ENCODE measurements around the gene RRAS2. TPM values are rescaled to one million over a fixed set of nuclear protein-coding genes. Genes with fewer than 3 reads are reported as not detected.

The RRAS2 gene
- total and polyA plus RNA-seq, 9 of the 15 experiments (the other 6 are each of a cell fraction or from before 2014, with no cell fraction given), result 9.4 to 47.5 (median 37.6) TPM

DNA sequence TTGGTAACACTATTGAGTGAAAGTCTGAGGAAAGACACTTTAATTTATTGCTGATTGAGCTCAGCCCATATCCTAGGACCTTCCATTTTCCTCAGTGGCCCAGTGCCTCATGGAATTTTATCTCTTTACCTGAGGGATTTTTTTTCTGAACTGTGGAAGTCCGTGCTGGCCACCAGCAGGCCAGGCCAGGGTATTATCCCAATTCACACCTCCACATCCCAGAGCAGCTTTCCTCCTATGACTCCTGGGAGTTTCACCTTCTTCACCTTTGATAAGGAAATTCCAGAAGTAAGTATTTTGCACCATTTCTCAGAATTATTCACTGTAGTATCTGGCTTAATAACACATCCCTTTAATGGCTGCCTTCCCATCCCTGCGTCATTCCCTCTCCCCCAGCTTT, 13.0 kb upstream of the RRAS2 start:
- no peak for TF ChIP-seq PATZ1 (CRISPR knock-in tag; IDR thresholded peaks at IDR 0.05; ENCODE audit: borderline replicate concordance)
- no peak for TF ChIP-seq MIER1 (IDR thresholded peaks at IDR 0.05; ENCODE audit: low read depth)
- TF ChIP-seq ELF1 (tag; IDR thresholded peaks at IDR 0.05), result no peak
- TF ChIP-seq TRIM25 (IDR thresholded peaks at IDR 0.05; ENCODE audit: borderline replicate concordance), result no peak
- no peak for TF ChIP-seq POLR2H (tag; IDR thresholded peaks at IDR 0.05; ENCODE audit: low read depth)
- TF ChIP-seq NEUROD1 (IDR thresholded peaks at IDR 0.05; ENCODE audit: borderline replicate concordance, low read depth, low read length, partially characterized antibody), result no peak
- TF ChIP-seq HNRNPL (IDR thresholded peaks at IDR 0.05; ENCODE audit: low read depth, low read length), result no peak
- Histone ChIP-seq H3K9me1 (ENCODE audit: control insufficient read depth, insufficient read depth, low read length) (no peaks in the 10 kb centered on the region), H3K9me3 (replicated peaks; ENCODE audit: control insufficient read depth, insufficient read depth, low read depth, low read length) (no peaks in the 10 kb centered on the region), H3K4me2 (ENCODE audit: insufficient read depth, low read length) (no peak overlapping the region), H3K9ac (ENCODE audit: insufficient read depth in 1 of 2, low read depth in 2 of 2, low read length in 2 of 2) (no peak overlapping the region), H3K4me3 (no peak overlapping the region), H3K36me3 (ENCODE audit: control insufficient read depth, insufficient read depth, low read length) (no peaks in the 10 kb centered on the region), H3K79me2 (ENCODE audit: control insufficient read depth, insufficient read depth, low read length) (no peaks in the 10 kb centered on the region), H2AFZ (ENCODE audit: low read depth, low read length) (no peak overlapping the region), H3K27me3 (ENCODE audit: control insufficient read depth in 2 of 2, insufficient read depth in 2 of 2, low read length in 2 of 2) (peaks cover 16% of the 10 kb centered on the region in 2 experiments), H3K27ac (ENCODE audit: extremely low read depth, low read depth, low read length) (no peak overlapping the region), H3K4me1 (replicated peaks in 1 of 2; ENCODE audit: control insufficient read depth in 2 of 2, insufficient read depth in 2 of 2, low read length in 2 of 2) (no peaks in the 10 kb centered on the region), H4K20me1 (replicated peaks; ENCODE audit: control insufficient read depth, insufficient read depth, low read length) (no peaks in the 10 kb centered on the region; the same call in 1 of the 2 replicates)
- DNase-seq (ENCODE audit: extremely low read depth in 1 of 4, low spot score in 3 of 4) (no peak), FAIRE-seq (no peak), ATAC-seq (no peak)
- in situ Hi-C loops (cut with MboI), result no loop called here
- intact Hi-C loops (cut with micrococcal nuclease), result no loop called here
- POLR2A ChIA-PET, result no interaction called here
- CTCF ChIA-PET (ENCODE audit: low intra/inter-chr PET ratio), result interaction anchor here (0.6 kb wide), 1 partner anchor 115 kb away, joined by 3 read pairs; no protein-coding TSS in a partner anchor
- no TSS peak for BruUV-seq (replicated peaks)
- 19% methylated on average over 2 of the region's 2 CpGs for WGBS (ENCODE audit: insufficient coverage, low coverage, missing lambda C conversion rate)
